T-helper 9 cell (primary cell): ENCODE measurements around the gene CTNNA2.
"Not testable (repeated sequence)": the region's sequence is repeated elsewhere in the genome, so short reads cannot be mapped to it uniquely, and the experiment has no call there.

Experiments used
- DNase-seq: peaks from one replicate; pipeline ENCODE4 v3.0.0-alpha.2; 2020

Gene CTNNA2

DNA sequence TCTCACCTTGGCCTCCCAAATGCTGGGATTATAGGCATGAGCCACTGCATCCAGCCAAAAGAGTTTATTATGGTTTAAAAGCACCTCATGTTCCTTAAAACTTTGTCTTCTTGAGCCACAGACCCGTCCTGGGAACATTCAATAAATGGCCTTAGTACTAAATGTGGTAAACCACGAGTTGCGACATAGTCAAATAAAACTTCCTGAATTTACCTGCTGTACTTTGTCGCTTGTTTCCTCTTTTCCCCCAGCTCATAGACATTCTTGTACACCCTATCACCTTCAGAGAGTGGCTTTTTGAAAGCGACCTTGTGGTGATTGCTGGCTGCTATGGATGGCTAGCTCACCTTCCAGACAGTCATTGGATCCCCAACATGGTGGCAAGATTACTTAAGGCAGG is 481.3 kb downstream of the CTNNA2 start:
- no peak for DNase-seq

DNA sequence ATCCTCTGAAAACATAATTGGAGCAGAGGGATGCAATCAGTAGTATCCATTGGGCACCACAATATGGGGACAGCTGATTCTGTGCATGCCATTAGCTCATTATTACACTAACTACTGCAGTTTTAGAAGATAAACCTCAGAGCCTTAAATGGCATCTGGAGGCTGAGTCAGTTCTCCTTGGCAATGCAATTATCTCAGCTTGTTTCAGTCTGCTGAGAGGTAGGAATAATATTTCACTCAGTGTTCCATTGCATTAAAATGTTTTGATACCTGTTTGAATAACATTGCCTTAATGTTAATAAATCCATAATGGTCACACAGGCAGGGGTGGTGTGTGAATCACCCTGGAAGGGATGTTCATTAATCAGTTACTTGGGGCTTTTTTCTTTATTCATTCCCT is 482.1 kb downstream of the CTNNA2 start:
- DNase-seq = no peak

DNA sequence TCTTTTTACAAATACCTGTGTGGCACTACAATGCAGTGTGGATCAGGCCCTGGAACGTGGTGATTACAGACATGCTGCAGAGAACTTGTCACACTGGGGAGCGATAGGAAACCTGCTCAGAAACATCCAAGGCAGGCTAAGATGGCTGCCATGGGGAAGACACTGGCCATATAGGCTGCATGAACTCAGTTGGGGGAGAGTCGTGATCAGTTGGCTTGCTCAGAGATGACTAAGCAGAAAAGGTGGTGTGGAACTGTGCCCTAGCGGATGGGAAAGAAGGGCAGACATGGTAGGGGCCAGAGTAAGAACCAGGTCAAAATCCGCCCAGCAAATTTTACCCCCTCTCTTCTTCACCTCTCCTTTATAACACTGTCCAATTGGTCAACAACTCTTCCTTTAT is 483.9 kb downstream of the CTNNA2 start:
- DNase-seq = no peak

DNA sequence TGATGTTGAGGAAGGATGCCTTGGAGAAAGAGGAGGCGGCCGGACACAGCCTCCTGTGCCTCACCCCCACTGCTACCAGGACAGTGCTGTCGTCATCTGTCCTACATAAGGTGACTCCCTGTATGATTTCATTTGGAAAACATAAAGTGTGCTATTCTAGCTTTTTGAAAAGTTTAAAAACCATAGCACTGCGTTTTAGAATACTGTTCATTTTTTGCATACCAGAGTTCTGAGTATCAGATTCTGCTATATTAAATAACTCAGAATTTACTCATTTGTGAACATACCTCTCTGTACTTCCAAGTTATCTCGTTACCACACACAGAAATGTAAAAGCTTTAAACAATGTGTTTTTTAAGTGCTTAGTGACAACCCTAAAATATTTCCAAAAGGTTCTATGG is 488.9 kb downstream of the CTNNA2 start:
- DNase-seq = no peak

DNA sequence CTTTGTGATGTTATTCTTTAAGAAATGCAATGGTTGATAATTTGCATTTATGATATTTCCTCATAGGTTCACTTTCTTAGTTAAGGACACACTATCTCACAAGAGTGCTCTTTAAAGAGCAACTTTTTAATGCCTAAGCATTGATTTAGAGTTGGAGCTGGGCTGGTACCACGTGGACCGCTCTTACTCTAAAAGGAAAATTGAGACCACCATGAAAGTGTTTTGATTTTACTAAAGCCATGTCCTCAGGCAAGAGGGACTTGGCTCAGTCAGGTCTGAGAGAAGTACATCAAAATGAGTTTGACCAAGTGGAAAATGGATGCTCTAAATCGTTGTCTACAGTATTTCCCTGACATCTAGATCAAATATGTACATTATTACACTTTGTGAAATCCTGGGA is 489.3 kb downstream of the CTNNA2 start:
- no peak for DNase-seq

DNA sequence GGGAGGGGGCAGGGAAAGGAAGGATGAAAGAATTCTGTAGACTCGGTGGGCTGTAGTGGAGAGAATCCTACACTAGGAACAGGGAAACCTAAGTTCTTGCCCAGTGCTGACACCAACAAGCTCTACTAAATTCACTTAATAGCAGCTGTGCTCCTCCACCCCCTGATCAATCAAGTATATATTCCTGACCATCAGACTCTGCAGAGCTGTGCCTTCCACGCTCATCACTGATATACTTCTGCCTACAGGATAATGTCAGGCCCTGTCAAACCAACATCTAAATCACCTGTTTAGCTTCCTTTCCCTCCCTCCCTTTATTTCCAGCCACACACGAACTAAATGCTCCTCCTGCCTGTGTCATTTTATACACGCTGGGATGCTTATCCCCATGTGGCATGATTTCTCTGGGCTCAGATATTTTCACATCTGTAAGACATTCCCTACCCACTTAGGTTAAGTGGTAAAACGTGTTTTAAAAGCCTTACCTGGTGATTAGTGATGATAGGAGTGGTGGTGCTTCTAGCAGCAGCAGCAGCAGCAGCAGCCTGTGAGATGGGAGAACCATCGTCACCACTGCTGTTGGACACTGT is 489.8 kb downstream of the CTNNA2 start:
- no peak for DNase-seq

DNA sequence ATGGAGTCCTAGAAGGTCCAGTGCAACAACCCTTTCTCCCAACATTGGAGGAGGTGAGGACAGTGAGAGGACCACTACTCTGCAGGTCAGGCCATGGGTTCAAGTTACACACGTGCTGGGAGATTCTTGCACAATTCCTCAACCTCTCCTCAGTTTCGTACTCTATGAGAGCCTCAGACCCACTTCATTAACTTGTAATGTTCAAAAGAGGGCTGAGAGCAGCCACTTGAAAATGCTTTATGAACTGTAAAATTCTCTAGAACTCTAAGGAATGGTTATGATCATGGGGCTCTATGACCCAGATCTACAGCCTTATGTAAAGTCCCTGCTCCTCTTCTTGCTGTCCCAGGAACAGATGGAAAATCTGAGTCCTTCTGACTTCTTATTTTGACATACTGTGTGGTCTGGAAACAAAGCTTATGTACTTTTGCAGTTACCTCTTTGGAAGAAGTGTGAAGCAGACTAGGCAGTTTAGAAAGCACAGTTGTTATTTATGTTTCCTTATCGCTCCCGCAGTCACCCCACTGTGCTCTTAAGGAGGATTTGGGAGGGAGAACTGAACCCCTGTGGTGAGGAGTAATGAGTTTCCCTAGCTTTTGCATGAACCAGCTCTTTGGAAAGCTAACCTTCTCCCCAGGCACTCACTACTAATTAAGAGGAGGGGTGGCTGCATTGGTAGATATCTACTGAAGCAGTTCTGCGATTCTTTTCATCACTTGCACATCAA is 495.1 kb downstream of the CTNNA2 start:
- no peak for DNase-seq

DNA sequence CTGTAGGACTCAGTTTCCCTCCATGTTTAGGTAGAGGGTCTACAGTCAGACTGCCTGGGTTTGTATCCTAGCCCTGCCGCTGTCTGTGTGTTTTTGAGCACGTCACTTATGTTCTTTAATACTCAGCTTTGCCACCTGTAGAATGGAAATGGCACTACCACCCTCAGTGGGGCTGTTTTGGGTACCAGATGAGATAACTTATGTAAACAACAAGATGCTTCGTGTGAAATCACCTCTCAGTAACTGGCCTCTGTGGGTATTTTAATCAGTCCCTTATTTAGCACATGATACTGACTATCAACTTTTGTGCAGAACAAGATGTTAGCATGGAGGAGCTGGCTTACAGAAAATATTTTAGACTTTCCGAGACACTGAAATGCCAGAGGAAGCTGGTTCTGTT is 495.7 kb downstream of the CTNNA2 start:
- no peak for DNase-seq

DNA sequence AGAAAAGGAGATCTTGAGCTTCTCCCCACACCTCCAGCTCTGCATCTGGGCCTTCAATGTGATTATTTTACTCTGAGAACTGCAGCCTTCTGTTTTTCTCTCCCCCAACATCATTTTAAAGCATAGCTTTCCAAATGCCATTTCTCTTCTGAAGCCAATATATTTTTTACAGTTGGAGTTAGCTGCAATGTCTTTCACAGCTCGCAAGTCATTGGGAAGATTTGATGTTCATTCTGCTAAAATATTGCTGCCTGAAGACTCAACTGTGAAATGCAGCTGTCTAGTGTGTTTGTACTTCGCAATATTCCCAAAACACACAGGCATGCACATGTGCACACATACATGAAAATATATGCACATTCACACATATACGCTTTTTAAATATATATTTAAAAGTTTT is 496.4 kb downstream of the CTNNA2 start:
- DNase-seq = no peak

DNA sequence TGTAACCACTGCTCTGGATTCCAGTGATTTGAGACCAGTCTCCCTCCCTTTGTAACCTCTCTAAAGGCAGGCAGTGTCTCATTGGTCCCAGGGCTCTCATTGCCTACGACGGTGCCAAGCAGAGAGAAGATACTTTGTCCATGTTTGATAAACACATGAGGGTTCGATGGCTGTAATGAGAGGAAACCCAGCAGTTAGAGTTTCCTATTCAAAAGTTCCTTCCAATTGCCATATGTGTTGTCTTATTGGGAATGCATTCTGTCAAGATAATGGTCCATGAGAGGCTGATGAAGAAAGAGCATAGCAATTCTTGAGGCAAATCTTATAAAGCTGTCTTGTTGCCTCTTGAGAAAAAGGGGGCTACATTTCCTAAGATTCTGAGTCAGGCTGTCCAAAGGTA is 499.2 kb downstream of the CTNNA2 start:
- no peak for DNase-seq

DNA sequence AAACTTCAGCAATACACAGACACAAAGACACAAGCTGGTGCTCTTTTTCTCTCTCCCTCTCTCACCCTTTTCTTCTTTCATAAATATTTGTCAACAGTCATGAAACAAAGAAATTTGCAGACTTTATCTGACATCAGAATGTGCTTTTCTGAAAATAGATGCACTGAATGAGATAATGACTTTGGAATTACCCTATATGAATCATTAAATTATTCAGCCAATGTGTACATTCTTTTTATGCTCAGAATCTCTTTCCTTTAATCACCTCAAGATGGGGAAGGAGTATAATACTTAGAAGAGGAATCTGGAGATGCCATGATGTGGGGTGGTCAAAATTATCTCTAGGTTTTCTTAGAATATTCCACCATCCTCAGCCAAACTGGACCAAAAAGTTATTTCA is 501.8 kb downstream of the CTNNA2 start:
- DNase-seq = no peak

DNA sequence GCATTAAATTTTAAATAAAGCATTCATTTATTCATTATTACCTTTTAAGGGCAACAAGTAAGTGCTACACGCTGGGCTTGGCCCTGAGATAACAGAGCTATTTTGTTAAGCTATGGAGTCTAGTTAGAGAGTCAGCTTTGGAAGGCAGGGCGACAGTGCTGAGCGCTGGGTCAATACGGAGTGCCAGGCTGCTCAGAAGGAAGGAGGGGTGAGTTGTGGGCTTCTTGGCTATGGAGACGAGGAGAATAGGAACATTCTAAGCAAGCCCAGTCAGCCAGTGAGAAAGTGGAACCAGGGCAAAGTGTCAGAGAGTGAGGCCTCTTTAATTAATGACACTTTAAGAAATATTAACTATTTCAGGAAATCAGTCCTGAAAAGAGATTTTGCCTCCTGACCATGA is 503.3 kb downstream of the CTNNA2 start:
- no peak for DNase-seq

DNA sequence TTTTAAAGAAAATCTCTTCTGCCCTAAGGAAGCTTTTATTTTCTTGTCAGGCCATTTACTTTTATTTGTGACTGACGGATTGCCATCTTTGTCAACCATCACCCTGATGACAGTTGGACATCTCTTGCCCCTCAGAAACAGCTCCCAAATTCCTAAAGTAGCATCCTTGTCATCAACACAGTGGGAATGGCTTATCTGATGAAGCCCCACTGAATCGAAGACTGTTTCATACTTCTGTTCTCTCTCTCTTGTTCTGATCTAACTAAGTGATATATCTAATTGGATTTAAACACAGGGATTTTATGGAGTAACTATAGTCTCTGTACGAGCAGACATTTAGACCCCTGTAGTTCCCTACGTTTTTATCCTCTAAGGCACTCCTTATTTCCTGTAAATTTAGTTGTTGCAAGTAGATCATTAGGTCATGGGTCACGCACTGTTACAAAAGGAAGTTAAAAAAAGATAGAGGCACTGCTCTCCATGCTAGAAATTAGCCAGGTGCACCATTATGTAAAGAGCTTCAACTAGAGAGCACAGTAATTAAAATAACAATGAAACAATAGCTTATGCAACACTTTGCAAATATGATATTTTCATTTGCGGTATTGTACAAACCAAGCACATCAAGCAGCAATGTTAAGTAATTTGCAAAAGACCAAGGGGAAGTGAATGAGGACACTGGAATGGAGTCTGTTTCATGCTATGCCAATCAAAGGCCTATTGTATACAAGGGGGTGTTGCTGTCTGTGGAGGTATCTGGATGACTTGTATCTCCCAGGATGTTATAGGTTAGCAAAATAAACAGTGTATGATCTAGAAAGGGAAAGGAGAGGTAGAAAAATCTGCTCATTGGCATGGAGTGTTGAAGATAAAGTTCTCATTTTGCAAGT is 507.0 kb downstream of the CTNNA2 start:
- no peak for DNase-seq

DNA sequence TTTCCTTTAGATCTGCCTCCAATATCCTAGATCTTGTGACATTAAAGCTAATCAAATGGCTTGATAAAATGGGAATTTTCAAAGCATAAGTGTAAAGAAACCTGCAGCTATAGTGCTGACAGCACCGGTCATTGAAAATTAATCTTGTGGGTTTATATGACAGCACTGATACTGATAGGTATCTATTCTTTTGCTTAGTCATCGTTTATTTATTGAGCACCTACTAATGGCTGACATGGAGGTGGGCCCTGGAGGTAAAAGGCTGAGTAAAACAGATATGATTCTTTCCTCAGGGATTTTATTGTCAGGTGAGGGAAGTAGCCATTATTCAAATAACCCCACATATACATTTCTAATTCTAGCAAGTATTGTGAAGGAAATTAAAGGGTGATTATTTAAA is 509.2 kb downstream of the CTNNA2 start:
- DNase-seq = no peak

DNA sequence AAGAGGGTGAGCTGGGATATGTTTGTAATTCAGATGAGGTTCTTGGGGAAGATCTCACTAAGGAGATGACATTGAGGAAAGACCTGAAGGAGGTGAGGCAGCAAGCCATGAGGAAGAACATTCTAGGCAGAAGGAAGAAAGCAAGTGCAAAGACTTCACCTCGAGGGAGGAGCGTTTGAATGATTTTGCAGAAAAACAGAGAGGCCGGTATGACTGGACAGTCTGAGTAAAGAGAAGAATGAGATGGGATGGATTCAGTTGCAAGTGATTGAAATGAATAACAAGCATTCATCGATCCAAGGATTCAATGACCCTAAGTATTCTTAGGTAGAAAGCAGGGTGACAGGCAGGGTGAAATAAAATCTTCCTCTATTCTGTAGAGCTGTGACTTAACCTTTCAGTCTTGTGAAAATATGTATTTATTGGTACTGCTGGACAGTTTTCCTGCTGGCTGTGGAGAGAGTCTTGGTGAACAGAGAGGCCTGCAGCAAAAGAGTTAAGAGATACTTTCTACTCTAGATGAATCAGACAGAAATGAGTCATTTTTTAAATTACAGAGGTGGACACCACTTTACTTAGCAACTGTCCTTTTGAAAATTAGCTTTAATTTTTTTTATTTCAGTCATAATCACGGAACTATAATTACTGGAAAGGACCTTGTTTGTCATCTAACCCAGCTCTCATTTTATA is 513.3 kb downstream of the CTNNA2 start:
- no peak for DNase-seq

DNA sequence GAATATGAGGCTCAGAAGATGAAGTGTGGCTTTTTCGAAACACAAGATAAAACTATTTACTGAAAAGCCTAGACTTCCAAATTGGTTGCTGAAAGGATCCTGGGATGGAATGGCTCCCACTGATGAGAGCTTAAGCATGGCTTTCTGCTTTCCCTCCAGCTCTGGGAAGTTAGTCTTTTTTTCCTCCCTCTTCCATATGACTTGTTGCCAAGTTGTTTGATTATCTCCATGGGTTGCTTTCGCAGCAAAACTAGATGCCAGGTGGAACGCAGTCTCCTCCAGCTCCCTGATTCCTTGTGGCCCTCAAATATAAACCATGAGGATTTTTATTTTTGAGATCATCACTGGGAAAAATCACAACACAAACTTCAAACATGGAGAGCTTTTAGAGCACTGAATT is 515.2 kb downstream of the CTNNA2 start:
- DNase-seq = no peak

DNA sequence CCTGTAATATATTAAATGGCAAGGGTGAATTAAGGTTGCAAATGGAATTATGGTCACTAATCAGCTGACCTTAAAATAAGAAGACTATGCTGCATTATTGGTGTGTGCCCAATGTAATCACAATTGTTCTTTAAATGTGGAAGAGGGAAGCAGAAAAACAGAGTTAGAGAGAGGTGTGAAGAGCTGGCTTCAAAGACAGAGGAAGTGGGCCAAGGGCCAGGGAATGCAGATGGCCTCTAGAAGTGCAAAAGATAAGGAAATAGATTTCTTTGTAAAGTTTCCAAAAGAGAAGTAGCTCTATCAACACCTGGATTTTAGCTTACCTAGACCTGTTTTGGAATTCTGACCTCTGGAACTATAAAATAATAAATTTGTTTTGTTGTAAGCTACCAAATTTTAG is 515.7 kb downstream of the CTNNA2 start:
- DNase-seq = no peak

DNA sequence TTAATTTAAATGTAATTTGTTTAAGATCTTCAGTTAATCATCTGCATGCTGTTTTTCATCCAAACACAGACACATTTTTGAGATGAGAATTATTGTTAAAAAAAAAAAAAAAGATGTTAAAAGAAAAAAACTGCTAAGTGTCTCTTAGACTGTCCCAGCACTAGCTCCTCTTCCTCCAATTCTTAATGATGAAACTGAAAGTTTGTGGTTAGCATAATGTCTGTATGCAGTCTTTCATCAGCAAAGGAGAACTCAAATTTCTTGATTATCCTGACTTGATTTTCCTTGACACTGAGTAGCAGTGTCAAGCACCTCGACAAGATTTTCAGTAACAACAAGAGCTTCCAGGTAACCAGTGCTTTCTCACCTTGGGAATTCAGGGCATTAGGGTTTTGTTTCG is 517.3 kb downstream of the CTNNA2 start:
- DNase-seq = no peak

DNA sequence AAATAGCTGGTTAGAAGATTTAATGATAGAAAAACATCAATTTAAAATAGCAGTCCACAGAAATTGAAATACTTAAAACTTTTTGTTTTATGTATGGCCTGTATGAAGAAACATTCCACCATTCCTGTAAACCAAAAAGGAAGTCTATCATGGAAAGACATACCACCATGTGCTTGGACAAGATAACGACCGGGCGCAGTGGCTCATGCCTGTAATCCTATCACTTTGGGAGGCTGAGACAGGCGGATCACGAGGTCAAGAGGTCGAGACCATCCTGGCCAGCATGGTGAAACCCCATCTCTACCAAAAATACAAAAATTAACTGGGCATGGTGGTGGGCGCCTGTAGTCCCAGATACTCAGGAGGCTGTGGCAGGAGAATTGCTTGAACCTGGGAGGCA is 519.8 kb downstream of the CTNNA2 start:
- not testable (repeated sequence) for DNase-seq

DNA sequence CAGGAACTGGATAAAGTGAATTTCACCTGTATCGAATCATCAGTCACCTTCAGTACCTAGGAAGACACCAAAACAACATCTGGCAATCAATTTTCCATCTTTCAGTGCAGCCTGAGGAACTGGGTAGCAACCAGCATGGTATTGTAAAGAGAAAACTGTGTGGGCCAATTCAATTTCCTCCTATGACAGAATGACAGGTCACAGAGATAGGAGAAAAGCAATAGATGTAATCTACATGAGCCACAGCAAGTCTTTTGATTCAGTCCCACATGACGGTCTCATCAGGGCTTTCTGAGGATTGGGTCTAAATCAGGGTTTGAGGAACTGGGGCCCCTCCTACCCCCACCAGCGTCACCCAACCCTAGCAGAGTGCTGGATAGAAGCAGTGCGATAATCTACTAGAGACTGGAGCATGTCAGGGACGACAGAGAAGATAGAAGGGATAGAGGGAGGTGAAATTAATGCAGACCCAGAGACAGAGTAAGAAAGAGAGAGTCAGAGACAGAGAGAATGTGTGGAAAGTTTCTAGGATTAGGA is 523.0 kb downstream of the CTNNA2 start:
- no peak for DNase-seq

DNA sequence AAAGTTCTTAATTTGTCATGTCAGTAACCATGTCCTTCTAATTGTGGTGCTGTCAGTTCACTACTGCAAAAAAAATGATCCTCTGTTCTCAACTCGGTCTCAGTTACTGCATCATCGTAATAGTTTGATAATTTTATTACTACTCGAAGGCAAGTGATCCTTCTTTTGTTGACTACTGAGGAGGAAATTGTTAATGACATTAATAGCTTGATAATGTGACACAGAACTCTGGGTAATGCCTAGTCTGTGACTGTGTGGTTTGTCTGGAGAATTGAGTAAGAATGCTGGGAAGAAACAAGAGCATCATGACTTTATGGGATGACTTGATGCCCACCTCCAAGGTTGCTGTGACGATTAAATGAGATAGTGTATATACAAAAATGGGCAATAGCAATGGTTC is 524.5 kb downstream of the CTNNA2 start:
- DNase-seq = no peak

DNA sequence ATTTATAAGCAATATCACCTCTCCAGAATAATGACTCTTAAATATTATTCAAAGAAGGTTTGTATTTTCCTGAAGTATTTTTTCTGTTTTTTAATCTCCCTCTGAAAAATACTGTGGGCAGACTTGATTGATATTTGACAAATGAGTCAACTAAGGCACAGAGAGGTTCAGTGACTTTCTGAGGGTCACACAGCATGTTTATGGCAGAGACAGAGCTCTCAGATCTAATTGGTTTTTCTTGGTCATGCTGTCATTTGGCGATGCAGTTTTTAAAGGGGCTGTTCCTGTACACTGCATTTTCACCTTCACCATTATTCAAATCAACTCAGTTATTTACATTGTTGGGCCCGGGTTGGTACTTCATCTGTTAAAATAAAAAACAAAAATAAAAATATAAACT is 527.4 kb downstream of the CTNNA2 start:
- DNase-seq = no peak

DNA sequence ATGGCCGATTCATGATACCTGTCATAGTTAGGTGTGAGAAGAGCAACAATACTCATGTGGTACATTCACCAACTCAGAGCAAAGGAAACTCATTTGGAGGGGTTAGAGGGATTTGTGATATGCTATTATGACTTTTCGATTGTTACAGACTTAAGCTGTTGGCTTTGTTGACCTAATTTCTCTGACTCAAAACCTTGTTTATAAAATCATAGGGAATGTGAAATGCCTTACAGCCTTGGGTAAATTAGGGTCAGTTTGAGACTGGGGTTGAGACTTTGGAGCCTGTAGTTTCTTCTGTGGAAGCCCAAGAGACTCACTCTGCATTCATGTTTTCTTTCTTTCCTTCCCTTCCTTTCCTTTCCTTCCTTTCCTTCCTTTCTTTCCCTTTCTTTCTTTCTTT is 529.8 kb downstream of the CTNNA2 start:
- no peak for DNase-seq
